Measurements from ENCODE around the gene TLR9.

- no peak for TF ChIP-seq POLR2AphosphoS5 (IDR thresholded peaks at IDR 0.05)
- TF ChIP-seq CTCF (IDR thresholded peaks at IDR 0.05) = no peak
- no peak for TF ChIP-seq POLR2A (IDR thresholded peaks at IDR 0.05)
Measured at GRCh38 chr3:52188556-52188955, 36.9 kb downstream of the TLR9 start.

Data from gastroesophageal sphincter (tissue), 3 donors.